ENCODE results near the gene IL4R. TPM values are rescaled to one million over a fixed set of nuclear protein-coding genes. Genes with fewer than 3 reads are reported as not detected.

IL4R gene
- total RNA-seq, 4 donors from 2014 or later, result 19.2 to 43.3 (median 39.3) TPM

DNA sequence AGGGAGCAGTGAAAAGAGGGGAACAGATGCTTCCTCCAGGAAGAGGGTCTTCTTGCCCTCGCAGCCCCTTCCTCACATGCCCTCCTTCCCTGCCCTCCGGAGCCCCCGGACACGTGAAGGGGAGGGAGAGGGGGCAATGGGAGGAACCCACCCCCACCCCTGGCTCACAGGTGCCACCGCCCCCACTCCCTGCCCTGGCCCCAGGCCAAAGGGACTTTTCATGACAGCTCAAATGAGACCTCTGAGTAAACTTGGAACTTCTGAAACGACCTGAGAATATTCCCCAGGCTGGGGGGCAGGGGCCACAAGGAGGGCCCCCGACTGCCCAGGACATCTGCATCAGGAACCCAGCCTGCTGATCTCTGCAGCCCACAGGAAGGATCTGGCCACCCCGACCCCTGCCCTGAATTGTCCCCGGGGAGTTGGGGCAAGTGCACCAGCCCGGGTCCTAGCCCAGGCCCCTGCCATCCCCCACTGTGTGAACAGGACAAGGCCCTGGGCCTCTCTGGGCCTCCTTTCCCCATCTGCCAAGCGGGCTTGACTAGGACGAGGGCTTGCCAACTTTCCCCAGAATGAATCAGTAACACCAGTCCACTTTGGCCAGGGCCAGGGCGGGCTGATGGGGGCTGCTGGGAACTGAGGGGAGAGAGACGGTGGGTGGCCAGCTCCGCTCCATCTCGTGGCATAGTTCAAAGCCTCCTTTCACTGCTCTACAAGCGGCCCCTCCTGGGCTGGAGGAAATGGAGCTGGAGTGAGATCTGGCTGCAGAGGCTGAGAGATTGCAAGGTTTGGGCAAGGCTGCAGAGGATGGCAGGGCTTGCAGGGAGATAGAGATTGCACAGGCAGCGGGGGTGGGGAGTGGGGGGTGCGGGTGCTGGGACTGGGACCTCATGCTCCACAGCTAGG lies 92.0 kb downstream of the IL4R start:
- Histone ChIP-seq H3K36me3 (no peaks in the 10 kb centered on the region), H3K27ac (no peak overlapping the region), H3K4me1 (peaks cover 0 to 18% (median 7%) of the 10 kb centered on the region in 4 donors), H3K9me3 (peaks cover 0 to 13% (median 0%) of the 10 kb centered on the region in 4 donors), H3K4me3 (no peak overlapping the region), H3K27me3 (peaks cover 0 to 8% of the 10 kb centered on the region in 2 donors)
- TF ChIP-seq POLR2A (IDR thresholded peaks at IDR 0.05), result no peak
- TF ChIP-seq EP300 (IDR thresholded peaks at IDR 0.05), result no peak
- TF ChIP-seq, protein P1, sequence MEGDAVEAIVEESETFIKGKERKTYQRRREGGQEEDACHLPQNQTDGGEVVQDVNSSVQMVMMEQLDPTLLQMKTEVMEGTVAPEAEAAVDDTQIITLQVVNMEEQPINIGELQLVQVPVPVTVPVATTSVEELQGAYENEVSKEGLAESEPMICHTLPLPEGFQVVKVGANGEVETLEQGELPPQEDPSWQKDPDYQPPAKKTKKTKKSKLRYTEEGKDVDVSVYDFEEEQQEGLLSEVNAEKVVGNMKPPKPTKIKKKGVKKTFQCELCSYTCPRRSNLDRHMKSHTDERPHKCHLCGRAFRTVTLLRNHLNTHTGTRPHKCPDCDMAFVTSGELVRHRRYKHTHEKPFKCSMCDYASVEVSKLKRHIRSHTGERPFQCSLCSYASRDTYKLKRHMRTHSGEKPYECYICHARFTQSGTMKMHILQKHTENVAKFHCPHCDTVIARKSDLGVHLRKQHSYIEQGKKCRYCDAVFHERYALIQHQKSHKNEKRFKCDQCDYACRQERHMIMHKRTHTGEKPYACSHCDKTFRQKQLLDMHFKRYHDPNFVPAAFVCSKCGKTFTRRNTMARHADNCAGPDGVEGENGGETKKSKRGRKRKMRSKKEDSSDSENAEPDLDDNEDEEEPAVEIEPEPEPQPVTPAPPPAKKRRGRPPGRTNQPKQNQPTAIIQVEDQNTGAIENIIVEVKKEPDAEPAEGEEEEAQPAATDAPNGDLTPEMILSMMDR (IDR thresholded peaks at IDR 0.05), result no peak
- no peak for DNase-seq (ENCODE audit: low spot score in 2 of 2)
- 44 to 52% methylated on average over 16 to 19 of the region's 19 CpGs for WGBS, 2 donors

DNA sequence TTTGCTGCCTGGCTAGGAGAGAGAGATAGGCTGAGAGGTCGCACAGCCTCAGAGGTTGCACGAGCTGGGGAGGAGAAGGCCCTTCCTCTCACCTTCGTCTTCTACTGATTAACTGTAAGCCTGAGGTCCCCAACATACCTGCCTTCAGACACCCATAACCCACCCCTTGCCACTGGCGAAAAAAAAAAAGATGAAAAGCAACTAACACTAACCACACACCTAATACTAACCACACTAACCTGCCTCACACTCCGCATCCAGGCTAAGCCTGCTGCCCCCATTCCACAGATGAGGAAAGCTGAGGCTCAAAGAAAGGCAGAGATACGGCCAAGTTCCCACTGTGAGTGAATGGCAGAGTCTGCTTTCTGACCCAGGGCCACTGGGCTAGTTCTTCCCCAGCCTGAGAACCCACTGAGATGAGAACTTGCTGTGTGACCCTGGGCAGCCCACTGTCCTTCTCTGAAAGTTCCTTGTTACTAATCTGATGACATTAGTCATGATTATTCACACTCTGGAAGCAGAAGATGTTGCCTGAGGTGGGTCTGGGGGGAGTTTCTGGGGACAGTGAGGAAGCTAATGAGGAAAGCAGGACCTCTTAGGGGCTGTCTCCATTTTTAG lies 92.8 kb downstream of the IL4R start:
- no peak for DNase-seq (ENCODE audit: low spot score in 2 of 2)
- peaks cover 0 to 14% (median 0%) of the 10 kb centered on the region in 4 donors for H3K9me3 ChIP-seq
- TF ChIP-seq POLR2A (IDR thresholded peaks at IDR 0.05) (no peak), EP300 (IDR thresholded peaks at IDR 0.05) (no peak)
- TF ChIP-seq, protein P1 (IDR thresholded peaks at IDR 0.05), result no peak
- H3K36me3 ChIP-seq, result no peaks in the 10 kb centered on the region
- H3K4me3 ChIP-seq, result no peak overlapping the region
- H3K27ac ChIP-seq, result no peak overlapping the region
- H3K27me3 ChIP-seq, result peaks cover 0 to 8% of the 10 kb centered on the region in 2 donors
- WGBS, 2 donors, result 72 to 79% methylated on average over 6 of the region's 6 CpGs
- peaks cover 0 to 9% (median 5%) of the 10 kb centered on the region in 4 donors for H3K4me1 ChIP-seq

DNA sequence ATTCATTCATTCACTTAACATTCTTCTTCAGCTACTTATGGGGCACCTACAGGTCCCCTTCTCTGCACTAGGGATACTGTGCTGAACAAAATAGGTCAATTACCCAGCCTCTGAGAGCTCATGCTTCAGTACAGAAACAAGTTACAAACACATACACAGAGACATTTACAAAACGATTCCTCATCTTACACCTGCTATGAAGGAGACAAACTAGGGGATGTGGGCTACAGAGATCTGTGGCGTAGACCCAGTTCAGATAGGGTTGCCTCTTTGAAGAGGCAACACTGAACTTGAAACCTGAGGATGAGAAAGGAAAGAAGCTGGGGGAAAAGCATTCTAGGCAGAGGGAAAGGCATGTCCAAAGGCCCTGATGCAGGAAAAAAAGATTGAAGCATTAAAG lies 93.4 kb downstream of the IL4R start:
- H3K27ac ChIP-seq, result no peak overlapping the region
- H3K4me1 ChIP-seq, result peaks cover 0 to 4% (median 2%) of the 10 kb centered on the region in 4 donors
- H3K4me3 ChIP-seq, result no peak overlapping the region
- no peak for DNase-seq (ENCODE audit: low spot score in 2 of 2)
- peaks cover 0 to 8% of the 10 kb centered on the region in 2 donors for H3K27me3 ChIP-seq
- H3K9me3 ChIP-seq, result peaks cover 0 to 19% (median 0%) of the 10 kb centered on the region in 4 donors
- TF ChIP-seq, protein P1 (IDR thresholded peaks at IDR 0.05), result no peak
- TF ChIP-seq POLR2A (IDR thresholded peaks at IDR 0.05) (no peak), EP300 (IDR thresholded peaks at IDR 0.05) (no peak)
- 86 to 87% methylated on average over 2 of the region's 2 CpGs for WGBS, 2 donors
- H3K36me3 ChIP-seq, result no peaks in the 10 kb centered on the region

DNA sequence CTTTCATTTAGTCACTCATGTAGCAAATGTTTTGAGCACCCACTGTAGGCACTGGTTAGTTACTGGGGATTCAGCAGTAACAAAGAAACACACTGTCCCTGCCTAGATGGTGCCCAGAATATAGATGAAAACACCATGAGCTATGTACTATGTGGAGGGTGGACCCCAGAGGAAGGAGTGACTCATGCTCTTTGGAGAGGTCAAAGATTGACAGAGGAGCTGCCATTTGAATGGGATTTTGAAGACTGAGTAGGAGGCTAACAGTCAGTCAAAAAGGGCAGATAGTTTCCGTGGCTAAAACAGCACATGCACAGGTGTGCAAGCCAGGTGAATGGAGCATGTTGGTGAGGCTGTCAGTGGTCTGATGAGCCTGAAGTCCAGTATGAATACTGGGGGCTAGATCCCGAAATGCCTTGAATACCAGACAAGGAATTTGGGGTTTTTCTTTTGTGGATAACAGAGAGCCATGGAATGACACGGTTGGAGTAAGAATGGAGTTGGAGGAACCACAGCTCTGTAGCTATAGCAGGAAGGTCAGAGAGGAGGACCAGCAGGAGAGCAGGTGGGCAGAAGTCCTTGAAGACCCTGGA lies 94.3 kb downstream of the IL4R start:
- H3K4me3 ChIP-seq, result no peak overlapping the region
- no peaks in the 10 kb centered on the region for H3K4me1 ChIP-seq
- whole genome bisulfite sequencing, 2 donors, result 56 to 63% methylated on average over 3 of the region's 3 CpGs
- DNase-seq (ENCODE audit: low spot score in 2 of 2), result no peak
- peaks cover 0 to 7% of the 10 kb centered on the region in 2 donors for H3K27me3 ChIP-seq
- H3K36me3 ChIP-seq, result no peaks in the 10 kb centered on the region
- H3K9me3 ChIP-seq, result peaks cover 0 to 20% (median 0%) of the 10 kb centered on the region in 4 donors
- H3K27ac ChIP-seq, result no peak overlapping the region
- no peak for TF ChIP-seq EP300 (IDR thresholded peaks at IDR 0.05)
- TF ChIP-seq, protein P1 (IDR thresholded peaks at IDR 0.05), result no peak
- no peak for TF ChIP-seq POLR2A (IDR thresholded peaks at IDR 0.05)
